HG02840 (cell line): Measurements from ENCODE around the gene CLIP1.
A peak's percentile ranks its signal among the peaks of the same experiment; 100 is the strongest.
"Not testable (repeated sequence)": the region's sequence is repeated elsewhere in the genome, so short reads cannot be mapped to it uniquely, and the experiment has no call there.

ENCODE experiments used
- ATAC-seq: cut with Tn5 transposase; IDR thresholded peaks from one replicate; pipeline ENCODE4 v1.9.1; 2021; ENCODE audit warnings: mild to moderate bottlenecking, moderate library complexity, moderate number of reproducible peaks; ENCODE audit not compliant: unreplicated experiment, low FRiP score

Gene CLIP1

GRCh38 chr12:122266230-122266901 lies 156.1 kb downstream of the CLIP1 start, which contains the start of gene VPS33A:
VPS33A (minus strand) TSS chr12:122266494; CDS start chr12:122266408, 86 bp downstream.
- ATAC-seq, result peak; percentile 86

DNA sequence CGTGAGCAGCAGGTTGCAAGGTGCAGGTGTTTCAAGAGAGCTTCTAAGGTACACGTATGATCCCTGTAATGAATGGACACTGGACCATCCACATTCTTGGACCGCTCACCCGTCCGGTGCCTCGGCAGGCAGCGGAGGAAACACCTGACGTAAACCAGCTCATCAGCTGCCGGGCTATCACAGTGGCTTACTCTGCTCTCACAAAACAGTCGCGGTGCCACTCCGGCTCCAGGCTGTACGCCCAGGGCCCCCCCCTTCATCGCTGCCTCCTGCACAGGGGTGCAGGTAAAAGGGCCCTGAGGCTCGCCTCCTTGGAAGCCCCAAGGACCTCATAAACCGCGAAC lies 156.6 kb downstream of the CLIP1 start:
- ATAC-seq, result peak; percentile 24

GRCh38 chr12:122265476-122265875 lies 157.0 kb downstream of the CLIP1 start:
- no peak for ATAC-seq

- not testable (repeated sequence) for ATAC-seq
Measured at GRCh38 chr12:122260735-122261134, 161.7 kb downstream of the CLIP1 start.

- ATAC-seq, result not testable (repeated sequence)
Measured at GRCh38 chr12:122258939-122259338, 163.5 kb downstream of the CLIP1 start.

DNA sequence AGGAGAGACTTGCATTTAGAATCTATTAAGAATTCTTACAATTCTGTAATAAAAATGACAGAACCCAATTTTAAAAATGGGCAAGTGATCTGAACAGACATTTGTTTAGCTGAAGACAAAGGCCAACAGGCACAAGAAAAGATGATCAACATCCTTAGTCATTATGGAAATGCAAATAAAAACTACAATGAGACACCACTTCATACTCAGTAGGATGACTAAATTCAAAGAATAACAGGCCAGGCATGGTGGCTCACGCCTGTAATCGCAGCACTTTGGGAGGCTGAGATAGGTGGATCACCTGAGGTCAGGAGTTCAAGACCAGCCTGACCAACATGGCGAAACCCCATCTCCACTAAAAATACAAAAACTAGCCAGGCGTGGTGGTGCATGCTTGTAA lies 164.0 kb downstream of the CLIP1 start:
- ATAC-seq, result not testable (repeated sequence)

DNA sequence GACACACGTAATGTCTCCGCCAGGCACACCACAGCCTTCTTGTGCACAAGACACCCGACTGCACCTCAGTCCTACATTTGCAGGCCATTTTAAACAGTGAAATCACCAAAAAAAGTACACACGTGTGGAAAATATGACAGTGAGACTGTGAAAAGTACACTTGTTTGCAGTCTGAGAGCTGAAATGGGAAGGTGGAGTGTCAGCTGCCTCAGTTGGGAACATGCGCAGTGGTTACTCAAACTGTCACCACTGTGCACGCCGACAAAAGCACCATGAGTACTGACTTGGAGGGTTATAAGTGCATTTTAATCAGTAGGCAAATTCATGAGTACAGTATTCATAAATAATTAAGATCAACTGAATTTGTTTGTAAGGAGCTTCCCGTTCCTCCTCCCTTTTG lies 171.9 kb downstream of the CLIP1 start:
- no peak for ATAC-seq

GRCh38 chr12:122250047-122250446 lies 172.4 kb downstream of the CLIP1 start:
- no peak for ATAC-seq

- ATAC-seq, result no peak
Measured at GRCh38 chr12:122245553-122245952, 176.9 kb downstream of the CLIP1 start.

GRCh38 chr12:122244565-122245371 lies 177.7 kb downstream of the CLIP1 start:
- ATAC-seq, result no peak

DNA sequence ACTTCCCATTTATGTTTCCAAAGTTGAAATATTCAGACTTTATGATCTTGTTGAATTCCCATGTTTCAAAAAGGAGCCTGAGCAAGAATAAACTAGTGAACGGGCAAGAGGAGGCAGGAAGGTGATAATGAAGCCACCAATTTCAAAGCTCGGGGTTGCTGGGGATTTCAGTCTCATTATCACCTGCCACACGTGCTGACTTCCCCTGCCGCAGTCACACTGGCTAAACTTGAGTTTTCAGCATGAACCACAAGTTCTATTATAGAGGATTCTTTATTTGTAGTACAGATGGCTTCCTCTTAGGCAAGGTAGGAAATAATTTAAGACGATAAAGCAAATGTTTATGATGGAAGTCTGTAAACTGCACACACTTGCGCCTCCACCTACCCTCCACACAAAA lies 178.5 kb downstream of the CLIP1 start:
- ATAC-seq, result no peak

GRCh38 chr12:122238861-122239260 lies 183.6 kb downstream of the CLIP1 start:
- ATAC-seq, result no peak

DNA sequence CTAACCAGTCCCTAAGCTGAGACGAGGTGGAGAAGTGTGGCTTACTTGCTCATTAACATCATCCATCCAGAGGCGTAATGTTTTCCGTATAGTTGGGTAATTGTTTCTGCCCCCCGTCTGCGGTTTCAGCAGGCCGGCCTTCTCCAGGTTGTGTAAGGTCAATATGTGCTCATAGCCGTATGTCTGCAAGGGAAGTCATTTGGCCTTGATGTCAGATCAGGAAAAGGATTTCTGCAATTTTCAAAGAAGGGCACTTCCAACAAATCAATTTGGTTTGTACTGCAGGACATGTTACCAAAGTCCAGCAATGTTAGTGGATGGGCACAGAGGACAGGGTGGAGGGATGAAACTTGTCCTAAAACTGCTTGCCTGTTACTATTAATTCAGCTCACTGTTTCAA lies 186.7 kb downstream of the CLIP1 start:
- ATAC-seq, result no peak

DNA sequence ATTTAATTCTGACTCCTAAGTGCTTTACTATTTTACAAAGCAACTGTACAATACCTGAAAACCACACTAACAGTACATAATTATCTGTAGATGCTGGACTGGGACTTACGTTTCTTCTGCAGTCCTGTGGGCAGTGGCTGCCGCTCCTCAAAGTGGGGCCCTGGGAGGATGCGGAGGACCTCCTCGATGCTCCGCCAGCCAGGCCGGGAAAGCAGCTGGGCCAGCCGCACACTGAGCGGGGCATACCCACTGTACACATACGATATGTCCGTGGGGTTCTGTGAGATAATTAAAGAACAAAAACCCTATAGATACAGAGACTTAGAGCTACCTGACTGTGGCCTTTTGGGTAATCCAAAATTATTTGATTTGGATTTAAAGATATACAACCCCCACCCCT lies 189.8 kb downstream of the CLIP1 start:
- ATAC-seq, result no peak

- no peak for ATAC-seq
Measured at GRCh38 chr12:122230798-122231197, 191.7 kb downstream of the CLIP1 start.

- no peak for ATAC-seq
Measured at GRCh38 chr12:122228092-122228491, 194.4 kb downstream of the CLIP1 start.

DNA sequence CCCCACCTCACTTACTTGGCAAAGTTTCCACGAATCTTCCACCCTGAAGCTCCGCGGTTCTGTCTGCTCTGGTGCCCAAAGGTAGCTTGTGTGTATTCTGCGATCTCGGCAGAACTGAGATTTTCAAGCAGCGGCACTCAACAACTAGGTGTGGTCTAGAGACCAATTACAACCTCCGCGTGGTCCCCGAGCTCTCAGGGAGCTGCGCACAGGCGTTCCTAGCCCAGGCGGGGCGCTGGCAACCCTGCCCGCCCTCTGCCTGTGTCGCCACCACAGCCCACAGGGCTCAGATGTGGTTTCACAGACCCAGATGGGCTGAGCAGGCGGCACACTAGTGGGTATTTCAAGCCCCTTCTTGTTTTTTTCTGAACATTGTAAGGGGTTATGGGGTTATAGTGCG lies 195.1 kb downstream of the CLIP1 start:
- ATAC-seq, result no peak

GRCh38 chr12:122226366-122227125 lies 195.9 kb downstream of the CLIP1 start:
- peak; percentile 46 for ATAC-seq

DNA sequence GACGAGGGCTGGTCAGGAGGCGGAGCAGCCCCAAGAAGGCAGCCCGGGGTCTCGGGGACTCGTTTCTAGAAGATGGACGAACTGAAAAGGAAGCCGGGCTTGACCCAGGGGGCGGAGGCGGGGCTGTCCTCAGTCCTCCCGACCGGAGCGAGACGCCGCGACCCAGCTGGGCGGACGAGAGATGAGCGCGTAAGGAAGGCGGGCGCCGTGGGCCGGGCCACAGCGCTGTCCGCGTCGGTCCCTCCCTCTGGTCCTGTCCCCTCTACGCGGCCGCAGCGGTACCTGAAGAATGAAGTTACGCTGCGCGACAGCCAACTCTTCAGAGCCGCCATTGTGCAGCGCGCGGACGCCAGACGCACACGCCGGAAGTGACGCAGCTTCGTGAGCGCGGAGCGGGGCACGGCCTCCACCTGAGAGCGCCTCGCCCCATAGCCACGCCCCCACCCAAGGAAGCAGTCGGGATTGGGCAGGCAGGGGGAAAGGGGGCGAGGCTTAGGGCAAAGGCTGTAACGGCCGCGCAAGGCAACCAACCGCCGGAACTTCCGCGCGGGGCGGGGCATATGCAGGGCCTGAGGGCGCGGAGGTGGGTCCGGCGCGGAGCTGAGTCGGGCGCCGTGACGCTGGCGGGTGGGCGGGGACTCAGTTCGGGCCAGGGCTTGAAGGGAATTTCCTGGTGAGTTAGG lies 196.6 kb downstream of the CLIP1 start, which contains the start of gene DIABLO:
DIABLO (minus strand) TSS at position 370 of the 683 bp plus-strand sequence; CDS start at position 332, 38 bp downstream.
- peak; percentile 94 for ATAC-seq
